GM08714 (cell line): ENCODE measurements around the gene ACCS.

ENCODE experiments used
- H3K4me3 ChIP-seq: fragments of 200-500 bp; sonication (Bioruptor generic); 2 replicates; pipeline ENCODE4 v1.5.1; 2014; ENCODE audit warnings: mild to moderate bottlenecking, low read length, inconsistent platforms
- ZNF274 ChIP-seq: IDR thresholded peaks from 2 replicates; pipeline ENCODE4 v1.6.1; 2012; ENCODE audit warnings: mild to moderate bottlenecking, low read depth, low read length

ACCS gene

GRCh38 chr11:44032299-44033085 lies 33.6 kb upstream of the ACCS start:
- no peak overlapping the region for H3K4me3 ChIP-seq
- TF ChIP-seq ZNF274, result no peak

GRCh38 chr11:44033411-44033850 lies 32.6 kb upstream of the ACCS start:
- TF ChIP-seq ZNF274, result no peak
- no peak overlapping the region for H3K4me3 ChIP-seq

DNA sequence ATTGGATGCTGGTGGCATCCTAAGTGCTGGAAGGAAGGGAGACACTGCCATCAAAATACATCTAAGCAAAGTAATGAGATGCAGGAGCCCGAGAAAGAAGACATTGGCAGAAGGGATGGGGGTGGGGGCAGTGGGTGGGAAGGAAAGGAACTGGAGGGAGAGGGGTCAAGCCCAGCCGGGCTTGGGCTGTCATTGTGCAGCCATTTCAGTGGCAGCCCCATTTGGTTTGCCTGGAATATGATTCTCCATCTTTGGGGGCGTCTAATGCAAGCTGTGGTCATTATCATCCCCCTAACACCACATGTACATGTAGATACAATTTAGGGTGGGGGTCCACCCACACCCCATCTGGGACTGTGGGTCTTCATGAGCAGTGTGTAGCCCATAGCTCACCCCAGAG lies 32.2 kb upstream of the ACCS start:
- H3K4me3 ChIP-seq, result no peak overlapping the region
- TF ChIP-seq ZNF274, result no peak

DNA sequence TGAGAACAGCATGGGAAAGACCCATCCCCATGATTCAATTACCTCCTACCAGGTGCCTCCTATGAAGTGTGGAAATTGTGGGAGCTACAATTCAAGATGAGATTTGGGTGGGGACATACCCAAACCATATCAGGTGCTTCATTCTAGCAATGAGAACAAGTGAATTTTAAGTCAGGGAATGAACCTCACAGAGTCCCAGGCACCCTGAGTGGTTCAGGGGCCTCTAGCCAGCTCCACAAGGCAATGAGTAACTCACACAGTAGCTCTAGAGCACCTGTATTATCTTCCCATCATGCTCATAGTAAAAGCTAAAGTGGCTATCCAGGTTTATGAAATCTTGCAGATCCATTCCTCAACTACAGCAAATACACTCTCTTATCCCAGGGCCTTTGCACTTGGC lies 31.4 kb upstream of the ACCS start:
- no peak for TF ChIP-seq ZNF274
- no peak overlapping the region for H3K4me3 ChIP-seq

GRCh38 chr11:44036811-44037657 lies 29.0 kb upstream of the ACCS start:
- H3K4me3 ChIP-seq, result no peak overlapping the region
- no peak for TF ChIP-seq ZNF274

DNA sequence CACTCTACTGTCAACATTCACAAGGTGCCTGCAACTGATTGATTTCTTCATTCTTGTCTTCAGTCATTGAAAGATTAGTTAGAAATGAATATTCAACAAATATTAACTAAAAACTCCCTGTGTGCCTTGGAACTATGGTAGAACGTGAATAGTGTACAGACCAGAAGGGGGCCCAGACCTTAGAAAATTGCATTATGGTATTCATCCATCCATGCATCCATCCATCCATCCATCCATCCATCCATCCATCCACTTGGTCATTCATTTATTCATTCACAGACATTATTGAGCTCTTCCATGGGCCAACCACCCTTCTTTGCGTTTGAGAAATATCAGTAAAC lies 28.4 kb upstream of the ACCS start:
- TF ChIP-seq ZNF274, result no peak
- no peak overlapping the region for H3K4me3 ChIP-seq

- no peak overlapping the region for H3K4me3 ChIP-seq
- no peak for TF ChIP-seq ZNF274
Measured at GRCh38 chr11:44043157-44043556, 22.9 kb upstream of the ACCS start.

GRCh38 chr11:44046182-44046581 lies 19.9 kb upstream of the ACCS start:
- H3K4me3 ChIP-seq, result no peak overlapping the region
- TF ChIP-seq ZNF274, result no peak

GRCh38 chr11:44047298-44047697 lies 18.8 kb upstream of the ACCS start:
- no peak overlapping the region for H3K4me3 ChIP-seq
- no peak for TF ChIP-seq ZNF274

GRCh38 chr11:44047931-44048431 lies 18.1 kb upstream of the ACCS start, which contains the start of gene ACCSL:
TSS of gene ACCSL (plus strand) at chr11:44047981. CDS start at chr11:44048037, 56 bp downstream.
- TF ChIP-seq ZNF274, result no peak

GRCh38 chr11:44049832-44050231 lies 16.2 kb upstream of the ACCS start:
- no peak overlapping the region for H3K4me3 ChIP-seq
- TF ChIP-seq ZNF274, result no peak

More at GRCh38 chr11:44047931-44048431, 18.1 kb upstream of the ACCS start, which contains the start of gene ACCSL:
- H3K4me3 ChIP-seq, result no peak within 1 kb of the TSS

DNA sequence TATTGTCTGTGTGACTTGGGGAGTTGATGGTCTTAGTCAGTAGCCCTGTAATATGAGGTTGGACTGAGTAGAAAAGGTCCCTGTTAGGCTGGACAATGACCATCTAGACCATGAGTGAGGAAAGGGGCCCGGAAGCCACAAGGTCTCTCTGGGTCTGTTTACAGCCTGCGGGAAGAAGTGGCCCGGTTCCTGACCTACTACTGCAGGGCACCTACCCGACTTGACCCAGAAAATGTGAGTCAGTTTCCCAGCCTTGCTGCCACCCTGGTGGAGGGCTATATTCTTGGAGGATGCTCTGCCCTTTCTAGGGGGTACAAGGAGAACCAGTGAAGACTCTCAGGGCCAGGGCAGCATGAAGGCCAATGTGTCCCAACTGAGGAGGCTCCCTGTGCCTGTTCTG lies 14.9 kb upstream of the ACCS start:
- H3K4me3 ChIP-seq, result no peak overlapping the region
- no peak for TF ChIP-seq ZNF274

- no peak for TF ChIP-seq ZNF274
Measured at GRCh38 chr11:44057340-44057739, 8.7 kb upstream of the ACCS start.

DNA sequence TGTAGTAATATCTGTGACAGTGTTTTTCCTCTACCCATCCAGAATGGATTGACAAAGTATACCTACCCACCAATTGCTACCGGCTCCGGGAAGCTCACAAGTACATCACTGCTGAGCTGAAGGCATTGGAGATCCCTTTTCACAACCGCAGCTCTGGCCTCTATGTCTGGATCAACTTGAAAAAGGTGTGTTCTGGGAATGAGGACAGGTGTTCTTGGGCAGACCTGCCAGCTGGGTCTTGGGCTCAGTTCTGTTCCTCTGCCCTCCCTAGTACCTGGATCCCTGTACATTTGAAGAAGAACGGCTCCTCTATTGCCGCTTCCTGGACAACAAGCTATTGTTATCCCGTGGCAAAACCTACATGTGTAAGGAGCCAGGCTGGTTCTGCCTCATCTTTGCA lies 7.8 kb upstream of the ACCS start:
- no peak overlapping the region for H3K4me3 ChIP-seq
- no peak for TF ChIP-seq ZNF274

More at GRCh38 chr11:44057340-44057739, 8.7 kb upstream of the ACCS start:
- no peak overlapping the region for H3K4me3 ChIP-seq
